ENCODE results near the gene PPTC7.

- TF ChIP-seq GATA2 (IDR thresholded peaks at IDR 0.05; ENCODE audit: low read depth, low read length) (no peak), GATA3 (IDR thresholded peaks at IDR 0.05; ENCODE audit: low read depth, low read length) (no peak)
These were observed 36.0 kb downstream of the PPTC7 start for GRCh38 chr12:110547090-110547489.
